DMS153 treated with DMSO at 0.1 percent for 48 hours (cell line): Measurements from ENCODE around the gene SIDT1.

ENCODE experiments used
- DNase-seq: peaks from one replicate; lab custom pipeline; 2025; ENCODE audit not compliant: unreplicated experiment; lab: John Stamatoyannopoulos, UW

The SIDT1 gene

DNA sequence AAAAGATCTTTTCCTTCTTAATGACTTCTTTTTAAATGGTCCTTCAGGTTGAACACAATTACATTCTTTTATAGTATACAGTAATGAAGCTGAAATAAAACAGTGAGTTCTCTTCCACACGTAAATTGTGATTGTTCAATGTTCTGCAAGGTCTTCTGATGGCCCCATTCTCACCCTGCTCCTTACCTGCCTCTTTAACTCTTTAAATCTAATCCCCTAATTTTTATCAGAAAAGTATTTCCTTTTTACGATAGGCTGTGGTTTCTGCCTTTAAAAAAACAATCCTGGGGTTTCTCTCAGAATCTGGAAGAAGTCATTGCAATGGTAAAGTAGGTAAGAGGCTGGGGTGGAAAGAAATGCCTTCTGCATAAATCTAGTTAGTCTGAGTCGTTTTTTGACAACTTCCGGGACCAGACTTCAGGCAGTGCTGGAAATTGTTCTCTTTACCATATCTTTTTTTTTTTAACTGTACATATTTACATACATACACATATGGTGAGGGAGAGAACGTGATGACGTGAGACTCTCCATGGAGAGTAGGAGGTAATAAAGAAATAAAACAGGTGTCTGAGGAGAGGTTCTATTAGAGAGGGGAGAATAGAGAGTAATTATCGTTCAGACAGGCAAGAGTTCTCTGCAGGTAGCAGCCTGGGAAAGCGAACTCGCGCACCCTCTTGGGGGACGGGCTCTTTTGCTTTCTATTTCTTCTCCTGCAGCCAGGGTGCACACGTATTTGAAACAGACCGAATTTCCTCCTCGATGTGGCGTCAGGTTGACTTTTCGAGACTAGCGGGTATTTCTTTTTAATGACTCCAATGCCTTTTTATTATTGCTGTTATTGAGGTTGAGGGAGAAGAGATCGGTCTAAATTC lies at the start of gene SIDT1:
SIDT1 (plus strand) TSS at position 730 of the 872 bp plus-strand sequence. CDS start 467 bp downstream, outside the sequence.
- peak; percentile 45 for DNase-seq

DNA sequence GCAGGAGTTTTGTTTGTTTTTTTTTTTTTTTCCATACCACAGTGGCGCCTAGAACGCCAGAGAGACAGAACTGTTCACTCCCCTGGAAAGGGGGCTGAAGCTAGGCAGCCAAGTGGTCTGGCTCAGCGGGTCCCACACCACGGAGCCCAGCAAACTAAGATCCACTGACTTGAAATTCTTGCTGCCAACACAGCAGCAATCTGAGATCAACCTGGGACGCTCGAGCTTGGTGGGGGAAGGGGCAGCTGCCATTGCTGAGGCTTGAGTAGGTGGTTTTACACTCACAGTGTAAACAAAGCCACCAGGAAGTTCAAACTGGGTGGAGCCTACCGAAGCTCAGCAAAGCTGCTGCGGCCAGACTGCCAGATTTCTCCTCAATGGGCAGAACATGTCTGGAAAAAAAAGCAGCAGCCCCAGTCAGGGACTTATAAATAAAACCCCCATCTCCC lies 47.2 kb upstream of the SIDT1 start:
- DNase-seq = no peak

DNA sequence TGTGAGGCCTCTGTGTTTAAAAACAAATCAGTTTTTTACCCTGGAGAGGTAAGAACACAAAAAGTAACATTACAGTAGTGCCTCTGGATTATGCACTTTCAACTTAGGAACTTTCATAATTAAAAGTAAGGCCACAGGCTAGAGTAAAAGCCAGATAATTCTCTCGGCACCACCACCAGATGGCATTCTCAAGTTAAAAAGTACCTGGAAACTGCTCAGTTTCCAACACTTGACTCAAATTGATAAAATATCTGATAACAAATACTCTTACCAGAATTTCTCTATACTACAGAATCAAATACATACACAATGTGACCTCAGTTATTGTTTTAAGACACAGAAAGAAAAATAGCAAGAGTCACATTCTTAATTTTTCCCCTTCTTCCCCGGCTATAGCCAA lies 37.3 kb upstream of the SIDT1 start:
- DNase-seq = peak; percentile 4

DNA sequence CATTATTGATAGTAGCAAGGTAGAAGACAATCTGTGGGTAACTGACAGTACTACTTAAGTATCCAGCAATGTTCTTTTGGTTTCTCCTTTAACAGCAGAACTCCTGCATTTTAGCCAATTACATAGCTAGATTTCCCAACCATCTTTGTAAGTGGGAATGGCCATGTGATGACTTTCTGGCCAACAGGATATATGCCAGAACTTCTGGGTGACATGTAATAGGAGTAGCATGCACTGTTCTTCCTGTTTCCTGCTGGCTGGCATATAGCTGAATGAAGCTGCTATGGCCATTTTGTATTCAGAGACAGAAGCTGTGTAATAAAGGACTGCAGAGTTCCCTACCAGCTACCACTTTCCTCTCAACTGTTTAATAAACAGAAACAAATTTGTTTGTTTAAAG lies 35.4 kb upstream of the SIDT1 start:
- no peak for DNase-seq

DNA sequence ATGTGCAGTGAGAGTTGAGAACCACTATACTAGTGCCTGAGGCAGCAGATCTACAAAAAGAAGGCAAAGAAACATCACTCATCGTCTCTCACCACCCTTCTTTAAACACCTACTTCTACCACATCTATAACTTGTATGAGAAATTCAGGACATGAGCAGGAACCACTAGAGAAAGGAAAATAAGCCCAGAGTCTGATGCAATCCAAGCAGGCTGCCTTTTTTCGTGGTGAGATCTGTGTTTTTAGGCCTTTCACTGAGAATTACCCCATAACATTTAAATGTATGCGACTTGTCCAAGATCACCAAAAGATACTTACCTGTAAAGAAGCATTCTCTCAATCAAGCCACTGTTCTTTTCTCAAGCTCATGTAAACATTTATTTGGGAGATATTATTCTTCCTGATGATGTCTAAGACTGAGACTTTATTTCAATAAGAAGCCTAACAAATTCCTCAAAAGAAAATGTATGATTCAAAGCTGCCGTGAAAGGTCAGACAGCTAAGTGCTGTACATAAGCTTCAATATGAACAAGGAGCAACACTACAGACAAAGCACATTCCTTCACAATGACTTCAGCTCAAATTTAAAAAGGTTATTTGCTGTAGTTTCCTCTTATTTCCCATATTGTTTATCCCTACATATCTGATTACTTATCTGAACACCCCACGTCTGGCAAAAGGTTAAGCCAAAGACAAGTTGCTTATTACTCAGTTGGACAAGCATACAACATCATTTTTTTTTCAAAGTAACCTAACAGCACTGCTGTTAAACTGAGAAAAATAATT lies 33.9 kb upstream of the SIDT1 start:
- no peak for DNase-seq

DNA sequence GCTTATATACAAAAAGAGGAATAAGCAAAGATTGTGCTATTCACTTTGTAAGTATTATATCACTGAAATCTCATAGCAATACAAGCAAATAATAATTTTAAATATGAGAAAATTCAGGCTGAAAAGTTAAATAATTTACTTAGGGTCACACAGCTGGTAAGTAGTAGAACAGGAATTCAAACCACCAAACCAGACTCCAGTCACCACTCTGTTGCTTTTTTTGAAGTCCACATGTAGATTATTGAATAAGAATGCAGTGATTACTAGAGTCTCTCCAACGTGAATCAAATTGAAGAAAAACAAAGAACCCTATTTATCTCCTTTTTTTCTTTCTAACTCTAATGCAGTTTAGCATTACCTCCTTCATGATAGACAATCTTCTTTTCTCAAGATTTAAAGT lies 33.3 kb upstream of the SIDT1 start:
- DNase-seq = no peak

DNA sequence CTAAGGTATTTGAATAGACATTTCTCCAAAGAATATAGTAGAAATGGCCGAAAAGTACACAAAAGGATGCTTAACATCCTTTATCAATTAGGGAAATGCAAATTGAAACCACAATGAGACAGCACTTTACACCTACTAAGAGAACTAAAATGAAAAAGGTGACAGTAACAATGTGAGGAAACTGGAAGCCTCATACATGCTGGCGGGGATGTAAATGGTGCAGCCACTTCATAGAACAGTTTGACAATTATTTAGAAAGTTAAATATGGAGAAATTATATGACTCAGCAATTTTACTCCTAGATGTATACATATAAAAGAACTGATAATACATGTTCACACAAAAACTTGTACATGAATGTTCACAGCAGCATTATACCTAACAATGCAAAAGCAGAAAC lies 30.8 kb upstream of the SIDT1 start:
- DNase-seq = no peak

DNA sequence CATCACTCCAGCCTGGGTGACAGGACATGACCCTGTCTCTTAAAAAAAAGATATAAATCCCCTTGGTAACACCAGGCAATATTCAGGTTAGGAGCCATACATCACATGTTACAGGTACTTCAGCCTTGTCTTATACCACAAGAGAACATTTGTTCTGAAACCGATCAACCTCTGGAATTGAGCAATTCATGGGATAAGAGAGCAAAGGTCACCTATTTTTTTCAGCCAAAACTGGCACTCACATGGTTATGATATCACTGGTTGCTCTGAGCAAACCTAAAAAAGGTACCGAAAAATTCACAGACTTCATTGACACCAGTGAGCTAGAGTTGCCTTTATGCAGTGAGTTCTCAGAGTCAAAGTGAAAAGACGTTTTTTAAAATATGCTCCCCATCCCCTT lies 26.5 kb upstream of the SIDT1 start:
- DNase-seq = no peak

DNA sequence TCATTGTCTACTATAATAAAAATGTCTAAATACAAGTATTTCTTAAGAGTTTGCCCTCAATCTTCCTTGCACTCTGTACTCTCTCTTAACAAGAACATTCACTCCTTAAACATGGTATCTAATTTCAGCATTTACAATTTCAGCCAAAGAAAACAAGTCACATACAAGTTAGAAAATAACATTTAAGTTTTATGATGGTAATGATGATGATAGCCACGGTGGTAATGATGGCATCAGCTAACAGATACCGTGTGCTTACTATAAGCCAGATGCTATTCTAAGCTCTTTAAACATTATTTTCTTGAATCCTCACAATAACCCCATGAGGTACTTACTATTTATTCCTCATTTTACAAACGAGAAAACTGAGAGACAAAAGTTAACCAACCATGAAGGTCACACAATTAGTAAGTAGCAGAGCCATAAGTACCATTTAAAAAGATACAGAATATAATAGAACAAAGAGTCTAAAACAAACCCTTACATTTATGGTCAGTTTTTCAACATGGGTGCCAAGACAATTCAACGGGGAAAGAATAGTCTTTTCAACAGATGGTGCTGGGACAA lies 24.8 kb upstream of the SIDT1 start:
- no peak for DNase-seq

DNA sequence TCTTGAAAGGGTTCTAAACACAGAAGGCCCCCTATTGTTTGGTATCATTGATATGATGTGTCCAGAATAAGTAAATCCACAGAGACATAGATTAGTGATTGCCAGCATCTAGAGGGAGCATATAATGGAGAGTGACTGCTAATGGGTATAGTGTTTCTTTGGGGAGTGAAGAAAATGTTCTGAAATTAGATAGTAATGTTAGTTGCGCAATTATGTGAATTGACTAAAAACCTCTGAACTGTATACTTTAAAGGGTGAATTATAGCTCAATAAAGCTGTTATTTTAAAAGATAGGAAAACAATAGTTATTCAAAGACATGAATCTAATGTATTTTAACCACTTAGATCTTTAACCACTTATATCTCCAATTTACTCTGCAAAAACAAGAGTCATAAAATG lies 23.4 kb upstream of the SIDT1 start:
- no peak for DNase-seq

DNA sequence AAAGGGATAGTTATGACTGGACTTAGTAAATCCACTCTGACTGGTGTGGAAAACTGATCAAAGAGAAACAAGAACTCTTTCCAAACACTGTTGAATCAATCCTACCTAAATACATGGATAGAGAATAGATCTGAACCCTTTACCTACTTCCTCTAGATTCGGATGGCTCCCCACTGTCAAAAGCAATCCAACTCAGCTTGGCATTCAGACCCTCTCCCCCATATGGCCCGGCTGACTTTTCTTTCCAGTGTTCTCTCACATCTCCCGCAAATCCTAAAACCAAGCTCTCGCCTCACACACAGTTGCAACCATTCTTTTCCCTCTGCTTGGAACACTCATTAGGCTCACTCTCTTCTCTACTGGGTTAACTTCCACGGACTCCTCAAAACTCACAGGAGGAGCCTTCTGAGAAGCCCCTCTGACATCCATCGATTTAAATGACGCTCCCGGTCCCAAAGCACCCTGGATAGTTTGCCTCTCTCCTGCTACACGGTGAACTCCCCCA lies 18.0 kb upstream of the SIDT1 start:
- DNase-seq = no peak

DNA sequence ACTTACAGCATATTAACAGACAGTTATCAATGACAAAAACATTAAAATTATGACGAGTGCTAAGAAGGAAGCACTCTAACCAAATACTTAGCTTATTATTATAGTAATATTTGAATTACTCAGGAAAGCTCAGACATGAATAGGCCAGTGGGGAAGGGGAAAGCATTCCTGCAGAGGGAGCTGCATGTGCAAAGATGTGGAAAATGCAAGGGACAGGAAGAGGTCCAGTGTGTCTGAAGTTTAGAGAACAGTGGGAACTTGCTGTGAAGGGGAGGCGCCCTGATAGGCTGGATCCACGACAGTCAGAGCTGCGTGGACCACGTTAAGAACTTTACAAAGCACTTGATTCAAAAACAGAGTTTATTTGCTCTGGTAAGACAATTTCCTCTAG lies 16.2 kb upstream of the SIDT1 start:
- peak; percentile 23 for DNase-seq

DNA sequence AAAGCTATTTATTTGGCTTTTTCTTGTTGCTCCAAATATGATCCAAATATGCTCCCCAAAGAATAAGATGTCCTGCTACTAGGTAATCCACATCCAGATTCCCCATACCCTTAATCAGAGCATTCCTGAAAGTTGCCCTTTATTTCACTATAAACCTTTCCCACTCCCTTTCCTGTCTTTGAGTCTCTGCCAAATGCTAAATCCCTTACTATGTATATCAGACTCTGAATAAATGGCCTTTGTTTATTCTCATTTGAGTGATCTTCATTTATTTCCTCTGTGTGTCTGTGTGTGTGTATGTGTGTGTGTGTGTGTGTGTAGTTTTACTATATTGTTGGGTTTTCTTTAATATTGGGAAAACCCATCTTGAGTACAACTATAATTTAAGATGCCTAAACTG lies 10.4 kb upstream of the SIDT1 start:
- no peak for DNase-seq

DNA sequence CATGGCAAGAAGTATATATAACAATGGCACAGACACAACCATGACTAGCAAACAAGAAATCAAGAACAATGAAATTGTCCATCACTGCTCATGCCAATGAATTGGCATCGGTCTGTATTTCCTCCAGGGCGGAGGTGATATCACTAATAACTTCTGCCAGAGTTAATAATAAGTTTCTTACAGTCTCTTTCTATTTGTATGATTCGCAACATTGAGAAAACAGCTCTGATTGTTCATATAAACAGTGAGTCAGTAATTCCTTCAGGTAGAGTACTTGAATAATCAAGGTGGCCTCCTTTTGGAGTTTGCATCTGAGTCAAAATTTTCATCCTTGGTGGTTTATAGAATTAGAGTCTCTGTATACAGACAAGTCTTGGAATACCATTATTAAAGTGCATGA lies 9.1 kb upstream of the SIDT1 start:
- DNase-seq = no peak

DNA sequence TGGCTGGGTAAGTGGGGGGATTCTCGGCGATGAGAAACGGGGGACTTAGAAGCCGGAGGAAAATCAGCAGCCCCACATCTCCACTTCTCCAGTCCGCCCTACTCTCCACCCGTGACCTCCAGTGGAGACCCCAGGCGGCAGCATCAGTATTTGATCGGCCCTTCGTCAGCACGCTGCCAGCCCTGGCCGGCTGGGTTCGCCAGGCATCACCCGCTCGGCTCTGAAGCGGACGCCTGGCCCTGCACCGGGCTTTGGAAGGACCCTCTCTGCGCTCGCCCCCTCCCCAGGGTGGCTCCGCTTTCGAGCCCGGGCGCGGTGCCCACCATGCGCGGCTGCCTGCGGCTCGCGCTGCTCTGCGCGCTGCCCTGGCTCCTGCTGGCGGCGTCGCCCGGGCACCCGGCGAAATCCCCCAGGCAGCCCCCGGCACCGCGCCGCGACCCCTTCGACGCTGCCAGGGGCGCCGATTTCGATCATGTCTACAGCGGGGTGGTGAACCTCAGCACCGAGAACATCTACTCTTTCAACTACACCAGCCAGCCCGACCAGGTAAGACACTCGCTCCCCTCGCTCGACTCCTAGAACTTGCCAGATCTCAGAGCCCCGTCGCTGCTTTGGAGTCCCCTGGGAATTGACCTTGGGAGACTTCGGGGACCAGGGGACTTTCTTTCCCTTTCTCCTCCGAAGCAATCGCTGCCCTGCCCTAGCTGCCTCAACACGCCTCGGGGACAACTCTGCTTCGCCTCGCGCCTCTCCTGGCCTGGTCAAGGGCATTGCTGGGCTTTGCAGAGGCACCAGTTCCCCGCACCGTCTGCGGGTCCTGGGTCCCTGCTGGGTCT lies 561 bp downstream of the SIDT1 start:
- DNase-seq = no peak

DNA sequence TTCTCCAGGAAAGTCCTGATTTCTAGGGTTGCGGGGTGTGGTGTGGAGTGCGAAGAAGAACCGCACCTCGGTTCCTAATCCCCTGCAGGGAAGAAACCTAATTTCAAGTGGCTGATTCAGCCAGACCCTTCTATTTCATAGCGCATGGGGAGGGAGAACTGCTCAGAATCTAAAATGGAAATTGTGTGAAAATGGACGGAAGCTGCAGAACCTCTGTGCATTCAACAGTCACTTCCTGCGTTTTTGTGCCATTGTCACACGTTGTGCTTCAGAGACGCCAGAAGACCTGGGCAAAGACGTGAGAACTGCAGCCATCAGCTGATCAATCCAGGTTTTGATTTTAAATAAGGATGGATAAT lies 1.2 kb downstream of the SIDT1 start:
- peak; percentile 9 for DNase-seq

DNA sequence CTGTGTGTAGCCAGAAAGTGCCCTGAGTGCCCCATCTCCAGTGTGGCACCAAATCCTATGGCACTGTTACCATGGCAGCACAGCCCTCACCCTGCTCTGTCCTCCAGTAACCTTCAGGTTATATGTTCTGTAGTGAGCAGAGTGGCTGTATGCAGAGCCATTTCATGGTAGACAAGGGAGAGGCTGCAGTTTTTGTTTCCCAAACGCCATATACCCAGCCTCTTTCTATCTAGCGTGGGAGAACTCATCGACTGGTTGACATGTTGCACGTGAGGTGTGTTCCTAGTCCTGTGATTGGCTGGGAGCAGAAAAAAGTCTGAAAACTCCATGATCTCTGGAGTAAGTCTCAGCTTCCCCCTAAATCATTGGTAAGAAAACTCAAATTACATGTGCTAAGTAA lies 2.0 kb downstream of the SIDT1 start:
- DNase-seq = no peak

DNA sequence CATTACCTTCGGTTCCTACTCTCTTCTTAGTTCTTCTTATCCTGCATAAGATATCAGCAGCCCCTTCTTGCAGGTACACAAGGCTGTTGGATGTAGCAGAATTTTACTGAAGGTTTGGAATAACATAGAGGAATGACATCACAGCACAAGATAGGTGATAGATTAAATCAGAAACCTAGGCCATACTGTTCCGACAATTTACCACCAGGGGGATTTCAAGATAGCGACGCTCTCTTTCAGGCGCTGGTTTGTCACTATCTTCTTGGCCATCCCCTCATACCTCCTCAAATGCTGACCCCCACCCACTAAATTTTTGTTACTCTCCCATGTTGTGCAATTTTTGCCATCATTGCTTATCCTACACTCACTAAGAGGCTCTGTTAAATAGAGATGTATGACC lies 3.5 kb downstream of the SIDT1 start:
- DNase-seq = no peak

DNA sequence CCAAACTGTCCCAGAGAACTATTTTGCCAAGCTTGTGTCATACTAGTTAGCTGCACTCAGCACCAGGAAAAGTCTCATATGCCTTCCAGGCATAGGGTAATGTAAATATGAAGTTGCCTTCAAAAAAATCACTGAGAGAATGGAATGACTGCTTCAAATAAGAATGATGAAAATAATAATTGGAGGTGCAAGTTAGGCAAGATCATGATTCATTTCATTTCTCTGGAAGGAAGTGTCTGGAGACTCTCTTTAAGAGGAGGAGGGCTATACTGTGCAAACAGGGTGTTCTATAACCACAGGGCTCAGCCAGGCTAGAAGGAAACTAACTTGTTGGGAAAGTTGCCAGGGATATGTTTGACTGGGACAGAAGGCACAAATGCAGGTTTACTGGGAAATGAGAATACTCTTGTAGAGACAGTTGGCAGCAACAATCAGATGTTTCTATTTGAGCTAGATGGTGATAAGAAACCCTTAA lies 4.3 kb downstream of the SIDT1 start:
- no peak for DNase-seq

DNA sequence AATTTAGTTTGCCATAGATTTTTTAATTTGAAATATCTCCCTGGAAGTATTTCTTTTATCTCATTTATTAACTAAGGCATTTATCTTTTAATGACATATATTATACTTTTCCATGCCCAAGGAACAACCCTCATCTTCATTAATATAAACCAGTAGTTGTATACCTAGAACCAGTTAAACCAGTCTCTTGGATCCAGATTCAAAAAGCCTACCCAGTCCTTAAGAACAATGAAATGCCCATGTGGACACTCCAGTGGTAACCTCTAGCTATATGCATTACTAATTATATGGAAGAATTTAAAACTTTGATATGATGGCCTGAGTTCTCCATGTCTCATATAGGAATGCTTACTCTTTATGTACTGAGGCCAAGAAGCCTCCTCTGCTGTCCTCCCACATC lies 4.8 kb downstream of the SIDT1 start:
- DNase-seq = no peak

DNA sequence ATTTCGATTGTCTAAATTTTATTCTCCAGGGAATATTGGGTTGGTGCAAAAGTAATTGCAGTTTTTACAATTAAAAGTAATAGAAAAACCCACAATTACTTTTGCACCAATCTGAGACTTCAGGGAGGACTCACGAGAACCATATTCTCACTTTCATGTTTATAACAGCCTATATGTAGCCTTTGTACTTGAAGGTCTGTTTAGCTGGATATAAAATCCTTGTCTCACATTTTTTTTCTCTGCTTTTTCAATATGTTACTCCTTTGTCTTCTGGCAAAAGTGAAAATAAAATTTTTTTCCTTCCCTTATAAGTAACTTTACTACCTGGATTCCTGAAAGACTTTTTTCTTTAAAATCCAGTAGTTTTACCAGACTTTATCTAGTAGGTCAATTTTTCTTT lies 9.2 kb downstream of the SIDT1 start:
- DNase-seq = no peak
